HG03135 (cell line): ENCODE results near the gene VPS72.
A peak's percentile ranks its signal among the peaks of the same experiment; 100 is the strongest.

ENCODE experiments used
- ATAC-seq: cut with Tn5 transposase; IDR thresholded peaks from one replicate; pipeline ENCODE4 v1.9.1; 2021; ENCODE audit warnings: mild to moderate bottlenecking, moderate library complexity; ENCODE audit not compliant: unreplicated experiment

The VPS72 gene

DNA sequence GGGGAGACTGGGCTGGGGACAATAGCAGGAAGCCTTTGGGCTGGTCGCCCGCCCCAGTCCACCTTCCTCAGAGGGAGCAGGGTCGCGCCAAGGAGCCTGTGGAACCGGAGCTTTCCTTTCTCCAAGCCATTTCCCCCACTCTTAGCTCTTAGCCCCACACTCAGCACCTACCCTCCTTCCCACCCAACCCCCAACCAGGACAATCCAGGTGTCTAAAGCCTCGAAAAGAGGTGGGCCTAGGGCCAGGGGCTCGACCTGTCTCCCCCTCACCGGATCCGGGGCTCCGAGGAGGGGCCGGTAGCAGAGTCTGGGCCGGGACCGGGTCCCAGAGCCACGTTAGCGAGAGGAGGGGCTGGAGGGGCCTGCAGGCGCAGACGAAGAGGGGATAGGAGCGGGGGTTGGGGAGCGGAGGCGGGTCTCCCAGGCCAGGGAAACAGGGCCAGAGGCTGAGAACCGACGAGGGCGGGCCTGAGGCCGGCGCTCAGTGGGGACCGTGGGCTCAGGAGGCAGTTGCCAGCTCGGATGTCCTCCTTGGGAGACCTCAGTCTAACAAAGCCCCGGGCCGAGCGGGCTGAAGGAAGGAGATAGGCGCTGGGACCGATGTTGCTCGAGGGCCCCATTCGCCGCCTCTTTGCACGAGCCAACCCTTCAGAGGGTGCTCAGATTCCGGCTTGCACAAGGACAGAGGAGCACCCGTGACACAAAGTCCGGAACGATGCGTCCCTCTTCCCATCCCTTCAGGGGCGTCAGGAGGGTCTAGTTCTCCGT, 44.5 kb downstream of the VPS72 start:
- no peak for ATAC-seq

DNA sequence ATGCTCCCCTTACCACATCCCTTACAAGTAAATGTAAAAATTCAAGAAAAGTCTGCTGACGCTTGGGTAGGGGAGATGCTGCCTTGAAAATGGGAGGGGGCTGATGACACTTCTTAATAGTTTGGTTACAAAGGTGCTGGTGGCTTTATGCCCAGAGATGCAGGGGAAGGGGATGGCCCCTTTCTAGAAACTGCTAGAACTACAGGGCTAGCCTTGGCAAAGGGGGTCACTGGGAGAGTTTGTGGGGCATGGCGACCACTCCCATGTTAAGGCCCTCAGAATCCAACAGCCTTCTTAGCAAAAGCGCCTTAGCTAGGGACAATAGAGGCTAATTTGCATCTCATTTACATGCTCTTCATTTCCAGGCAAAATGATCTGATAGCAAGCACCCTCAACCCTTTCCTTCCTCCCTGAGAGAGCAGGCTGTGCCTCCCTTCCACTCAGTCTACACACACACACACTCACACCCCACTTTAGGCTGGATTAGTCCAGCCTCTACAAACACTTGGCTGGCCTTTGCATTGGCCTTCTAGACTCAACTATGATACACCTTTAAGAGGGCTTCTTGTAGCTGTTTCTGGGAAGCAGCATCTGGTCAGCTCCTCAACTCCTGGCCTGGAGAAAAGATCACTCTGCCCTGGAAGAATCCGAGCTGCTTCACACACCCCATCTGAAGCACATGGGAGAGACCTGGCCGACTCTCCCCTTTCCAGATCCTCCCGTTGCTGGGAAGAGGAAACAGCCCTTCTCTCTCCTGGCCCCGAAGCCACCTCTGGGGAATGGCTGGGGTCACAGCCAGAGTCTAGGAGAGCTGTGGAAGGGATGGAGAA, 45.3 kb downstream of the VPS72 start:
- ATAC-seq = no peak

DNA sequence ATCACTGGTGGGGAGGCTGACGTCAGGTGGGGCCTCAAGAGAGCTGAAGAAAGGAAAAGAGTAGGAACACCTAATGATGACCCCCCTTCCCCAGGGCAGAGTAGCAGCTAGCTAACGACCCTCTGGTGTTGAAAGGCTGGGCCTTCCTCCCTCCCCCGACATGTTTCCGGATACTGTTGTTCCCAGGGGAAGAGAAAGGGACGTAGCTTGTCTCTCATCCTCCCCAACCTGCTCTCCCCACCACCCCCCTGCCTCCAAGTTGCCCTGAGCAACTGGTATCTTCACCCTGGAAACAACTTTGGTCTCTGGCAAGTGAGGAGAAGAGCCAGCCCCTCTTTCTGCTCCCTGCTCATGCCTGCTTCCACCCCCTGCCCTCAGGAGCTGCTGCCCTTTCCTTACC, 46.0 kb downstream of the VPS72 start:
- no peak for ATAC-seq

DNA sequence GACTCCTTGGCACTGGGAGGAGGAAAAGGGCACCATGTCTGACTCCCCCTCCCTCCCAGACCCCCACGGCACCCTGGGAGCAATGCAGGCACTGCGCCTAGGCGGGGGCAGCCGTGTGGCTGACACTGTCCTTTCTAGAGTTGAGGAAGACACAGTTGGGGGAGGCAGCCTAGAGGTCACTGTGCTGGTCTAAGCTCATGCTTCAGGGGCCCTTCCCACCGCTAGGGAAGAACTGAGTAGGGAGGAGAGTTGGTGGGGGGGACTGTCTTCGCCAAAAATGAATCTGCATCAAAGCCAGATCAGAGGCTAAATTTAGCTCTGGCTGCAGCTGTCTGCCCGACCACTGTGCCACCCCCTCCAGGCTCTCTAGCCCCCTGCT, 47.0 kb downstream of the VPS72 start:
- no peak for ATAC-seq

DNA sequence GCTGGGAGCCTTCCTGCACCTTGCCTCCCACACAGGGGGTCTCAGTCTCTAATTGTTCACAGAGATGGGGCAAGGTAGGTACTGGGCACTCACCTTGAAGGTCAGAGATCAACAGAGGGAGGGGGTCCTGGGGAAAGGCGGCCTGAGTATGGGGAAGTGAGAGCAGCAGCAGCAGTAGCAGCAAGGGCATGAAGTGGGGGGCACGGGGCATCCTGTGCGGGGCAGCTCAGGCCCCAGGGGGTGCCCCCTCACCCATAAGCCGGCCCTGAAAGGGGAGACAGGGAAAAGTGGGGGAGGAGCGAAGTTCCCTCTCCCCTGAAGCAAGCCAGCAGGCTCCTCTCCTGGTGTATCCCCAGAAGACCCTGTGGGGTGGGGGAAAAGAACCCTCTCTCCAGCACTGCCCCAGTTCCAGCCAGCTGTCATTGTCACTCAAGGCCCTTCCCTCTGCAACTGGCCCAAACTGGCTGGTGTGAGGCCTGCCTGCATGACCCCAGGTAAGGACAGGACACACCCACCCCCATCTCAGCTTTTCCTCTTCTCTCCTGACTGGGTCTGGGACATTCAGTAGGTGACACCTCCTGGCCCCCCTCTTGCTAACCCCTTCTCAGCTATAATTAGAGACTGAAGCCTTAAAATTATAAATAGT, 47.5 kb downstream of the VPS72 start:
- ATAC-seq = no peak

DNA sequence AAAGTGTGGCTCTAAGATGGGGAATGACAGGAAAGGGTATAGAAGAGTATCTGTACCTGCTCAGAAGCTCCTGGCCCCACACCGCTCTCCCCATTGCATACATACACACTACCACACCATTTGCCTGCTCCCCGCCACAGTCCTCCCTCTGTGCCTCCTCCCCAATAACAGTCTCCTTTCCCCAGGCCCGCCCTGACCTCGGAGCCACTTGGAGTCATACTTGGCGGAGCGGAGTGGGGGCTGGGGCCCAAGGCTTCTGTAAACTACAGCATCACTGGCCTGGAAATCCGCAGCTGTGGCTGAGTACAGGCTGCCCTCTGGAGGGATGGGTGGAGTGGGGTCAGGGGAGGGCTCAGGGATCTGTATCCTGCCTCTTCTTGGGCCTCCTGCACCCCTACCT, 52.2 kb downstream of the VPS72 start:
- ATAC-seq = no peak

DNA sequence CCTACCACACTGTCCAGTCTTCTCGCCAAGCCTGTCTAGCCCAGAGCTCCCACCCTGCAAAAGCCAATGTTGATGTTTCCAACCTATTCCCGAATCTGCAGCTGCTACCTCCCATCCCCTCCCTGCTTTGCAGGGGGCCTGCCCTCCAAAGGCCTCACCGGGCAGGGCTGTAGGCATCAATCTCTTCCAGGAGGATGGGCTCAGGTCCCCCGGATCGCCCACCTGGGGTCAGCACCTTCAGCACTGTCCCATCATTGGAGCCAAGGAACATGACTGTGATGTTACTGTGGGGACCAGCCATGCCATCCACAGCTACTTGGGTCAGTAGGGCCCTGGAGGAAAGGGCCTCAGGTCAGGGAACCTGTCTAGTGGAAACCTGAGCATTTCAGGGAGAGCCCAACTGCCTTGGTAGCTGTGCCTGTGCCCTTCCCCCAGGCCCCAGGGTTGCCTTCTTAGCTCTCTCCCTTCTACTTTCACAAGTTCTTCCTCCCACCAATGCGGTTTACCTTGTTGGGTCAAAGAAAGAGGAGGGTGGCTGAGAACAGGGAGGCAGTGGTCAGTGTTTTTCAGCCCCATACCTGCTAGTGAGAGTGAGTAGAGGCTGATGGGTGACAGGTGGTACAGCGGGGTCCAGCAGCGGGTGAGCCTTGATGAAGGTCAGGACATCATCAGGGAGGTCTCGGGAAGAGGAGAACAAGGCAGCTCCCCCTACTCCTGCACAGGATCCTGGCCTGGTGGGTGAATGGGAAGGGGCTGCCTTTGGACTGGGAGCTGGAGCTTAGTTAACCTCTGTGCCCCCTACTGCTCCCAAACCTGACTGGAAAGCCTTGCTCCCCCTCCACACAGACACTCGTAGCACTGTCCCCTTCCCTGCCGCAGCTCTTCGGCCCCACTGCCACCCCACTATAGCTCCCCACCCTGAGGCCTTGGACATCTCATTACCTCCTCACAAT, 54.3 kb downstream of the VPS72 start:
- no peak for ATAC-seq

DNA sequence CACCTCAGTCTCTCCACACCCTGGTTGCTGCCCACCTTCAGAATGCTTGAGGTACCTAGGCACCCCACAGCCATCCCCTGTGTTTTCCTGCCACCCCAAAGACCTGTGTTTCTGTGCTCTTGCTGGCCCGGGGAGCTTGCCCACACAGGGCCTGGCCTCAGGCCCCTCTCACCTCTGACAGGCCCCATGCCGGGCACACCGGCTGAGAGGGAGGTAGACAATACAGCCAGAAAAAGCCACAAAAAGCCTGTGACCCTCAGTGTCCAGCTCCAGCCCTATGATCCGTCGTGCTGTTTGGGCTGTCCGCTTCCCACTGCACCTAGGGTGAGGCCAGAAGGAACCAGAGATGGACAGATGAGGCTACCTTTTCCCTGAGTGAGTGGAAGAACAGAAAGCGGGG, 55.0 kb downstream of the VPS72 start:
- ATAC-seq = no peak

DNA sequence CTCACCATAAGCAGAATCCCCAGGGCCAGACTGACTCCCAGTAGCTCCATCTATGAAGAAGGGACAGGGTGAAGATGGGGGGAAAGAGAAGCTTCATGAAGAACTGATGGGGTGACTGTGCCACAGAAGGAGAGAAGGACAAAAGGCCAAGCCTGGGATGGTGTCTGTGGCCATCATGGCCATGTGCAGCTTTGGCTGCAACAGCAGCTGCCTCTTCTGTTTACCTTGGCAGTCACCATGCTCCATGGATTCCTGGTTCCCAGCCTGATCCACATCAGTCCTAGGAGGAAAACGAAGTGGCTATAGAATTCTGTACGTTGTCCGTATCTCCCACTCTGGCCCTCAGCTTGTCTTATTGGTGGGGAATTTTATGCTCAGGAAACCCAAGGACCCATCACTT, 55.6 kb downstream of the VPS72 start:
- no peak for ATAC-seq

DNA sequence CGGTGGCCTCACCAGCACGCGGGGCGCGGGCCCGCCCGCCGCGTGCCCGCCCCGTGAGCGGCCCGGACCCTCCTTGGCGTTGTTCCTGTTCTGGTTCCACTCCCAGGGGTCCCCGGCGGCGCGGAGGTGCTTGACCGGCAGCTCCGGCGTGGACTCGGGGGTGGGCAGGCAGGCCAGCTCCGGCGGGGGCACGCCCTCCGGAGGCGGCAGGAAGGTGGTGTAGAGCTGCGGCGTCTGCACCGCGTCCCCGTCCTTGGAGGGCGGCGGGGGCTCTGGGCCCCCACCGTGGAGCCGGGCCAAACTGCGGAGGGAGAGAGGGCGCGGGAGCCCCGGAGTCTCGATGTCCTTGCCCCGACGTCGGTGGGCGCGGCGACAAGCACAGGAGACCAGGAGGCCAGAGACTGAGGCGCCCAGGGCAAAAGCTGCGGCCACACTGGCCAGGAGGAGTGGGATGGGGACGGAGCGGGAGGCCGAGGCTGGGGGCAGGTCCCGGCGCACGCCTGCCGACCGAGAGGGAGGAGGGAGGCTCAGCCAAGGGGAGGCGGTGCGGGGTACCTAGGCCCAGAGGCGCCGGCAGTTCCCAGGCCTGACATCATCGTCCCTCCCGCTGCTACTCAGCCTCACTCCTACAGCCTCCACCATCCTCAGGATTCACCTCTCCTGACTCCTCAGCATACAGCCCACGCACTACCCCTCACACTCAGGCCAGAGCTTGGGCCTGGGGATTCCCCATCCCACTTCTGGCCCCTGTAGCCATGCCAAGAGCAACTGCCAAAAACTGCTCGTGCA, 56.8 kb downstream of the VPS72 start:
- no peak for ATAC-seq

DNA sequence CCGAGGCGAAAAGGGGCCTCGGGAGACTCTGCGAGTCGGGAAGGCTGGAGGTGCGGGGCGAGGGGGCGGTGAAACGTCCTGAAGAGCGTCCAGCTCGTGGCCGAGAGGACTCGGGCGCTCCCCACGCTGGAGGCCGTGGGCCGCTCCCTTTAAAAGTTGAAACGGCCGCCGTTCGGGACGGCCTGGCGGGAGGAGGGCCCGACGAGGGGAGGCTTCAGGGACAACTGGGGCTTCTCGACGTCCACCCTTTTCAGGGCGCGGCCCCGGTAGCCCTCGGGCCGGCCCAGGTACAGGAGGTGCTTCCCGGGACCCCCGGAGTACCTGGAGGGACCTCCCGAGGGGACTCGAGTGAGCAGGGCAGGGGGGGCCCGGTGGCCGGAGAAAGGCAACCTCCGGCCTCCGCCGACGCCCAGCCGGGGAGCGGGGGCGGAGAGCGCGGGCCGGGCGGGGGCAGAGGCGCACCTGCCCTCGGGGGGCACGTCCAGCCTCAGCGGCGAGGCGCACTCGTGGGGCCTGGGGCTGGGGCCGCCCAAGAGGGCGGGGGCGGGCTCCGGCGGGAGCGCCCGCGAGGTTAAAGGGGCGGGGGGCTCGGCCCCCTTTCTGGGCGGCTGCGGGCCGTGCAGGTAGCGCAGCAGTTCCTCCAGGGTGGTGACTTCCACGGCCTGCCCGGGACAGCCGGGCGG, 57.5 kb downstream of the VPS72 start:
- ATAC-seq = no peak

DNA sequence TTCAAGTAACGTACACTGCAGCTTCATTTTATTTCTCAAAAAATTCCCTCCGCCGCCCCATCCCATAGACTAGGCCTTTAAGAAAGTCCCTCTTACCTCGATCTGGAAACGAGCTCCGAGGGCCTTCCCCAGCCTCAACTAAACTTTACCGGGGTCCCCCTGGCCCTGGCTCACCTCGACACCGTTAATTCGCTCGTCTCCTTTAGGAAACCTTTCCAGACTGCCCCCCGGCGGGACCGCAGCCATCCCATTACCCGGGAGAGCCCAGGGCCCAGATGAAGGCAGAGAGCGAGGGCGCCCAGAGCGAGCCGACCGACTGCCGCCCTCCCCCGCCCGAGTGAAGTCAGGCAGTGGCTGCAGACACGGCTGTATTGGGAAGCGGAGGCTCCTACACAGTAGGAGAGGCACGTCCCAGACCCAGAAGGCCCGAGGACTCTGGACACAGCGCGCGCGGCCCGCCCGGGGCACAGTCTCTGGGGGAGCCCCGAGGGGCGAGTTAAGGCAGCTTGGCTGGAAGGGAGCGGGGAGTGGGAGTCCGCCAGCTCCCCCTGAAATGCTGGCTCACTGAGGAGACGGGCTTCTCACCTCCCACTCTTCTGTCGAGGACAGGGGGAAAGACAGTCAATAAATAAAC, 58.2 kb downstream of the VPS72 start:
- ATAC-seq = no peak

DNA sequence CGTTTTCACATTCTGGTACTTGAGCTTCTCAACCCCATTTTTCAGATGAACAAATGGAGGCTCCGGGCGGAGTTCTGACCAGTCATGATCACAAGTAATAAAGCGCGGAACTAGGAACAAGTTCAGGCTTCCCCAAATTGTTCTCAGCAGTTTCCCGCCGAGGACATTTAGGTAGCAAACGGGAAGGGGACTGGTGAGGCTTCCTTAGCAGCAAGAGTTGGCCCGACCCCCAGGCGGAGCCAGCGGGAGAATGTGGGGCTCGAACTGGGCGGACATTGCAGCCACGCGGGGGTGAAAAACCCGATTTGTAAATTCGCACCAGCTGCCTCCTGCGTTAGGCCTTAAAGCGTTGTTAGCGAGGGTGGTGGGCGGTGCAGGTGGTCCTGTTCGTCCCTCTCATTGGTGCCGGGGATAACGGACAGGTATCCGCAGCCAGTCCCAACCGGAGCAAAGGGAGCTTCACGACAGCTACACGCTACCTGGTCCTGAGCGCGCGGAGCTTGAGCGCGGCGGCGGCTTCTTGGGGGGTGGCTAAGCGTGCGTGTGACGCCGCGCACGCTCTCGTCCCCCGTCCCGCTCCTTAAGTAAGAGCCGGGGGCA, 58.9 kb downstream of the VPS72 start:
- ATAC-seq = peak; percentile 79

DNA sequence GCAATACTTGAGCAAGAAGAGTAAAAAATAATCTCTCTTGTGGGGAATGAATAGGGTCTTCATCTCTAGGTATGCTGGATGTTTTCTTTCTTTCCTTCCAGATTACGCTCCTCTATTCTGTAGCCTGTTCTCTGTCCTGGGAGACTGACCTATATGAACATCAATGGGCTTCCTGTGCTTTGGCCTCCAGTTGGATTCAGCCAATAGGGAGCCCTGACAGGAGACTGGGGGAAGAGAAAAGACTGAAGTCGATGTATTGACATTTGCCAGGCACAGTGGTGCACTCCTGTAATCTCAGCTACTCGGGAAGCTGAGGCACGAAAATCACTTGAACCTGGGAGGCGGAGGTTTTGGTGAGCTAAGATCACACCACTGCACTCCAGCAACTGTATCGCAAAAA, 61.2 kb downstream of the VPS72 start:
- ATAC-seq = no peak
